OCI-LY1 (cell line): ENCODE measurements around the gene LRRN1.

ENCODE experiments used
- H2AFZ ChIP-seq: fragments of 200-600 bp; sonication (generic), shearing (Covaris generic); 2 replicates; pipeline ENCODE4 v1.6.0; 2014; ENCODE audit warnings: antibody characterized with exemption, mild to moderate bottlenecking, low read length
- H3F3A ChIP-seq: fragments of 200-600 bp; sonication (generic), shearing (Covaris generic); 2 replicates; pipeline ENCODE4 v1.6.0; 2014; ENCODE audit warnings: mild to moderate bottlenecking, antibody characterized with exemption, low read length, moderate library complexity; ENCODE audit not compliant: insufficient read depth
- H3K27ac ChIP-seq: fragments of 200-600 bp; sonication (generic); 2 replicates; pipeline ENCODE4 v1.5.1; 2014; ENCODE audit warnings: low read length, mixed run types, mild to moderate bottlenecking, low read depth; ENCODE audit not compliant: poor library complexity, severe bottlenecking
- H3K27me3 ChIP-seq: fragments of 200-600 bp; sonication (generic); 2 replicates; pipeline ENCODE4 v1.6.0; 2014; ENCODE audit warnings: antibody characterized with exemption, mild to moderate bottlenecking, low read length, moderate library complexity; ENCODE audit not compliant: insufficient read depth
- H3K36me3 ChIP-seq: fragments of 200-600 bp; sonication (generic); 2 replicates; pipeline ENCODE4 v1.6.1; 2014; ENCODE audit warnings: mild to moderate bottlenecking, antibody characterized with exemption, low read length, moderate library complexity, mixed read lengths; ENCODE audit not compliant: insufficient read depth
- H3K4me1 ChIP-seq: fragments of 200-600 bp; sonication (generic); 2 replicates; pipeline ENCODE4 v1.5.1; 2014; ENCODE audit warnings: mild to moderate bottlenecking, low read length, moderate library complexity; ENCODE audit not compliant: insufficient read depth, severe bottlenecking
- H3K4me2 ChIP-seq: fragments of 200-600 bp; sonication (generic), shearing (Covaris generic); 2 replicates; pipeline ENCODE4 v1.6.1; 2014; ENCODE audit warnings: low read length
- H3K4me3 ChIP-seq: fragments of 200-600 bp; sonication (generic); 2 replicates; pipeline ENCODE4 v1.5.1; 2014; ENCODE audit warnings: low read length, low read depth, mild to moderate bottlenecking, mixed read lengths; ENCODE audit not compliant: poor library complexity, severe bottlenecking
- H3K79me2 ChIP-seq: fragments of 200-600 bp; shearing (Covaris generic); 2 replicates; pipeline ENCODE4 v1.6.1; 2016; ENCODE audit warnings: mixed run types, low read length, mixed read lengths; ENCODE audit not compliant: insufficient read depth
- H3K9ac ChIP-seq: fragments of 200-600 bp; sonication (generic), shearing (Covaris generic); 2 replicates; pipeline ENCODE4 v1.6.1; 2014; ENCODE audit warnings: mild to moderate bottlenecking, low read length, mixed read lengths
- H3K9me2 ChIP-seq: fragments of 200-600 bp; sonication (generic), shearing (Covaris generic); 2 replicates; pipeline ENCODE4 v1.6.1; 2014; ENCODE audit warnings: low read depth, mild to moderate bottlenecking, low read length, mixed read lengths
- H3K9me3 ChIP-seq: fragments of 200-600 bp; shearing (Covaris generic); 2 replicates; pipeline ENCODE4 v1.6.1; 2014; ENCODE audit warnings: low read length, mixed read lengths
- H4K20me1 ChIP-seq: fragments of 200-600 bp; sonication (generic), shearing (Covaris generic); 2 replicates; pipeline ENCODE4 v1.6.0; 2016; ENCODE audit warnings: mild to moderate bottlenecking, low read length; ENCODE audit not compliant: insufficient read depth
- CTCF ChIP-seq: fragments of 200-600 bp; sonication (generic), shearing (Covaris generic); IDR thresholded peaks from 2 replicates; pipeline ENCODE4 v1.5.1; 2017; ENCODE audit warnings: mild to moderate bottlenecking, antibody characterized with exemption, low read length, moderate library complexity, mixed read lengths
- EZH2 ChIP-seq: fragments of 200-600 bp; sonication (generic), shearing (Covaris generic); IDR thresholded peaks from 2 replicates; pipeline ENCODE4 v1.8.0; 2017; ENCODE audit warnings: borderline replicate concordance, mixed run types, mild to moderate bottlenecking, antibody characterized with exemption, low read length, moderate library complexity, mixed read lengths

LRRN1 gene

GRCh38 chr3:3848923-3849275 lies 49.7 kb downstream of the LRRN1 start:
- H3F3A ChIP-seq = no peaks in the 10 kb centered on the region
- no peak overlapping the region for H3K4me2 ChIP-seq
- no peaks in the 10 kb centered on the region for H3K27me3 ChIP-seq
- TF ChIP-seq CTCF (no peak), EZH2 (no peak)
- H3K4me1 ChIP-seq = no peaks in the 10 kb centered on the region
- no peak overlapping the region for H3K4me3 ChIP-seq
- H2AFZ ChIP-seq = no peak overlapping the region
- H3K9me2 ChIP-seq = no peaks in the 10 kb centered on the region
- H3K79me2 ChIP-seq = no peaks in the 10 kb centered on the region
- no peak overlapping the region for H3K27ac ChIP-seq
- H3K36me3 ChIP-seq = no peaks in the 10 kb centered on the region
- H3K9me3 ChIP-seq = no peaks in the 10 kb centered on the region
- H3K9ac ChIP-seq = no peak overlapping the region
- H4K20me1 ChIP-seq = no peaks in the 10 kb centered on the region

- Histone ChIP-seq H3F3A (no peaks in the 10 kb centered on the region), H3K9ac (no peak overlapping the region), H3K4me3 (no peak overlapping the region), H3K9me2 (no peaks in the 10 kb centered on the region), H2AFZ (no peak overlapping the region), H3K4me1 (no peaks in the 10 kb centered on the region), H3K79me2 (no peaks in the 10 kb centered on the region), H3K36me3 (no peaks in the 10 kb centered on the region), H3K27ac (no peak overlapping the region), H3K9me3 (no peaks in the 10 kb centered on the region), H3K27me3 (no peaks in the 10 kb centered on the region), H3K4me2 (no peak overlapping the region), H4K20me1 (no peaks in the 10 kb centered on the region)
- TF ChIP-seq EZH2 (no peak), CTCF (no peak)
These were observed 52.5 kb downstream of the LRRN1 start for GRCh38 chr3:3851621-3852323.

GRCh38 chr3:3853544-3853943 lies 54.3 kb downstream of the LRRN1 start:
- no peaks in the 10 kb centered on the region for H3K9me3 ChIP-seq
- no peaks in the 10 kb centered on the region for H3K79me2 ChIP-seq
- no peaks in the 10 kb centered on the region for H3F3A ChIP-seq
- H3K4me3 ChIP-seq = no peak overlapping the region
- H3K9me2 ChIP-seq = no peaks in the 10 kb centered on the region
- no peaks in the 10 kb centered on the region for H3K36me3 ChIP-seq
- H3K27me3 ChIP-seq = no peaks in the 10 kb centered on the region
- no peak overlapping the region for H2AFZ ChIP-seq
- H3K27ac ChIP-seq = no peak overlapping the region
- no peak overlapping the region for H3K4me2 ChIP-seq
- H4K20me1 ChIP-seq = no peaks in the 10 kb centered on the region
- TF ChIP-seq EZH2 = no peak
- TF ChIP-seq CTCF = no peak
- H3K4me1 ChIP-seq = no peaks in the 10 kb centered on the region
- H3K9ac ChIP-seq = no peak overlapping the region
